Esophagus squamous epithelium (tissue), 5 donors: ENCODE measurements around the gene RIMS4. TPM values are rescaled to one million over a fixed set of nuclear protein-coding genes. Genes with fewer than 3 reads are reported as not detected.

ENCODE experiments used
- DNase-seq: peaks from one replicate; lab custom pipeline; 2025; lab: John Stamatoyannopoulos, UW
- H3K27ac ChIP-seq, 4 donors: fragments of 200-600 bp; sonication (generic); one replicate each; pipeline ENCODE4 v1.5.1; 2016 to 2019; ENCODE audit warnings: mild to moderate bottlenecking in 1 of 4
- H3K27me3 ChIP-seq, 4 donors: fragments of 200-600 bp; sonication (generic); 1 replicate in 3 of 4; 2 replicates in 1 of 4; pipeline versions ENCODE4 v1.5.1 to v1.6.0; 2017 to 2021; ENCODE audit warnings: antibody characterized with exemption in 1 of 4
- H3K36me3 ChIP-seq, 3 donors: fragments of 200-600 bp; sonication (generic); one replicate each; pipeline ENCODE4 v1.5.1; 2016 to 2019
- H3K4me1 ChIP-seq, 3 donors: fragments of 200-600 bp; sonication (generic); one replicate each; pipeline ENCODE4 v1.5.1; 2017 to 2019
- H3K4me3 ChIP-seq, 4 donors: fragments of 200-600 bp; sonication (generic); 1 replicate in 3 of 4; 2 replicates in 1 of 4; pipeline ENCODE4 v1.5.1; 2016 to 2019; ENCODE audit warnings: mild to moderate bottlenecking in 2 of 4, moderate library complexity in 1 of 4
- H3K9me3 ChIP-seq, 3 donors: fragments of 200-600 bp; sonication (generic); one replicate each; pipeline ENCODE4 v1.5.1; 2016 to 2019
- CTCF ChIP-seq, 6 experiments: fragments of 450-650 bp in 4 of 6; fragments of 200-600 bp in 2 of 6; sonication (generic) in 2 of 6; IDR thresholded peaks; one replicate each; pipeline ENCODE4 v1.5.1; 2016 to 2019; ENCODE audit warnings: antibody characterized with exemption in 6 of 6, mild to moderate bottlenecking in 4 of 6, moderate library complexity in 4 of 6
- POLR2A ChIP-seq, 4 donors: fragments of 450-650 bp; IDR thresholded peaks; one replicate each; pipeline ENCODE4 v1.6.1; 2017; ENCODE audit warnings: antibody characterized with exemption in 4 of 4, mild to moderate bottlenecking in 4 of 4, moderate library complexity in 3 of 4
- WGBS, 2 donors: methylation state at CpG; one replicate each; pipeline ENCODE4 v1.1.5; 2018; 5-methylcytosine and 5-hydroxymethylcytosine counted together
- intact Hi-C: fragments of 100-400 bp; cut with DNase I; formaldehyde crosslinking; loops from one replicate; pipeline ENCODE4 v1.15.0; 2022
- total RNA-seq, 4 donors: library from RNA; depleted of rRNA; stranded (reverse); fragments of >200 nt; gene quantifications; one replicate each; pipeline ENCODE4 v1.1.0, GENCODE V29; 2016
- donor health status: DM: yes; HTN: yes; CAD: no.

Gene RIMS4
- total RNA-seq, 4 donors from 2014 or later, result 0.32 to 1.7 TPM; not detected in 2

GRCh38 chr20:44776980-44777379 lies 33.4 kb downstream of the RIMS4 start:
- H3K27ac ChIP-seq, result no peak overlapping the region
- DNase-seq, result no peak
- H3K27me3 ChIP-seq, result peaks cover 0 to 48% (median 0%) of the 10 kb centered on the region in 4 donors
- intact Hi-C loops, result no loop called here
- WGBS, 2 donors, result 19 to 20% methylated on average over 7 of the region's 7 CpGs
- H3K4me1 ChIP-seq, result no peaks in the 10 kb centered on the region
- no peak for TF ChIP-seq POLR2A (IDR thresholded peaks at IDR 0.05)
- no peak for TF ChIP-seq CTCF (IDR thresholded peaks at IDR 0.05)
- H3K4me3 ChIP-seq, result no peak overlapping the region
- no peaks in the 10 kb centered on the region for H3K9me3 ChIP-seq
- H3K36me3 ChIP-seq, result no peaks in the 10 kb centered on the region

DNA sequence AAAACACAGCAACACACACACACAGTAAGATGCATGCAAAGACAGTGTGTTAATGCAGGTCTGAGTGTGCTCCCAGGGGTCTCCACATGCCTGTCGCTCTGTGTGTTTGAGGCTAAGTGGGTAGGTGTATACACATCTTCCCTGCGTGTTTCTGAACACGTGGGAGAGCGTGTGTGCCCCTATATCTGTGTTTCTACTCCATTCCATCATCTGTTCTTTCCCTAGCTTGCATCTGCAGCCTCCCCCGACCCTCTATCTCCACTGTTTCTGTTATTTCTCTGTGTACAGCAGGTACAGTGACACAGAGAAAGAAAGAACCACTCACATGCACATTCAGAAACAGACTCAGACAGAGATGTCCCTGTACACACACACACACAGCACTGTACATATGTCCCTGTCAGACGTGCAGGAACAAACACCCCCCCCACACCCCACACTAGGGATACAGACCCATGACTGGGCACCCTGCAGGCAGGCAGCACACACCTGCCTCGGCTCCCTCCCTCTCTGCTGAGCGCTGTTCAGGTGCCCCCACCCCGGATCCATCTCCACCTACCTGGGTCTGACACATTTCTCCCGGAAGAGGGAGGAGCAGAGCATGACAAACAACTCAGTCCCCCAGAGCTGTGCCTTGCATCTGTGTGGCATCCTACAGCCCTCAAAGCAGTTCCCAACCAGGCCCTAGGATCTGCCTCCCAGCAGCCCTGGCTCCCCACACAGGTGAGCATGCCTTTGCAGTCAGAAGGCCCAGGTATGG lies 37.1 kb downstream of the RIMS4 start:
- H3K9me3 ChIP-seq, result no peaks in the 10 kb centered on the region

GRCh38 chr20:44772636-44773035 lies 37.7 kb downstream of the RIMS4 start:
- Histone ChIP-seq H3K27ac (no peak overlapping the region), H3K27me3 (peaks cover 0 to 86% (median 2%) of the 10 kb centered on the region in 4 donors), H3K9me3 (no peaks in the 10 kb centered on the region), H3K4me3 (no peak overlapping the region), H3K36me3 (no peaks in the 10 kb centered on the region), H3K4me1 (no peaks in the 10 kb centered on the region)
- intact Hi-C loops, result no loop called here
- WGBS, 2 donors, result 37% methylated on average over 8 of the region's 8 CpGs
- TF ChIP-seq CTCF (IDR thresholded peaks at IDR 0.05) (no peak), POLR2A (IDR thresholded peaks at IDR 0.05) (no peak)
- DNase-seq, result no peak

More for the DNA sequence above, 37.1 kb downstream of the RIMS4 start:
- DNase-seq, result no peak
- Histone ChIP-seq H3K27me3 (peaks cover 0 to 80% (median 2%) of the 10 kb centered on the region in 4 donors), H3K4me1 (no peaks in the 10 kb centered on the region), H3K4me3 (no peak overlapping the region), H3K36me3 (no peaks in the 10 kb centered on the region), H3K27ac (no peak overlapping the region)
- 50 to 52% methylated on average over 6 to 8 of the region's 10 CpGs for WGBS, 2 donors
- intact Hi-C loops, result no loop called here
- TF ChIP-seq POLR2A (IDR thresholded peaks at IDR 0.05), result no peak
- no peak for TF ChIP-seq CTCF (IDR thresholded peaks at IDR 0.05)

GRCh38 chr20:44771172-44771535 lies 39.2 kb downstream of the RIMS4 start:
- Histone ChIP-seq H3K4me3 (no peak overlapping the region), H3K27me3 (peaks cover 0 to 95% (median 2%) of the 10 kb centered on the region in 4 donors), H3K4me1 (no peaks in the 10 kb centered on the region), H3K36me3 (no peaks in the 10 kb centered on the region), H3K27ac (no peak overlapping the region), H3K9me3 (no peaks in the 10 kb centered on the region)
- DNase-seq, result no peak
- TF ChIP-seq CTCF (IDR thresholded peaks at IDR 0.05), result no peak
- no peak for TF ChIP-seq POLR2A (IDR thresholded peaks at IDR 0.05)
- no CpG with 5 or more reads among the region's 8 CpGs for WGBS, 2 donors
- intact Hi-C loops, result no loop called here

DNA sequence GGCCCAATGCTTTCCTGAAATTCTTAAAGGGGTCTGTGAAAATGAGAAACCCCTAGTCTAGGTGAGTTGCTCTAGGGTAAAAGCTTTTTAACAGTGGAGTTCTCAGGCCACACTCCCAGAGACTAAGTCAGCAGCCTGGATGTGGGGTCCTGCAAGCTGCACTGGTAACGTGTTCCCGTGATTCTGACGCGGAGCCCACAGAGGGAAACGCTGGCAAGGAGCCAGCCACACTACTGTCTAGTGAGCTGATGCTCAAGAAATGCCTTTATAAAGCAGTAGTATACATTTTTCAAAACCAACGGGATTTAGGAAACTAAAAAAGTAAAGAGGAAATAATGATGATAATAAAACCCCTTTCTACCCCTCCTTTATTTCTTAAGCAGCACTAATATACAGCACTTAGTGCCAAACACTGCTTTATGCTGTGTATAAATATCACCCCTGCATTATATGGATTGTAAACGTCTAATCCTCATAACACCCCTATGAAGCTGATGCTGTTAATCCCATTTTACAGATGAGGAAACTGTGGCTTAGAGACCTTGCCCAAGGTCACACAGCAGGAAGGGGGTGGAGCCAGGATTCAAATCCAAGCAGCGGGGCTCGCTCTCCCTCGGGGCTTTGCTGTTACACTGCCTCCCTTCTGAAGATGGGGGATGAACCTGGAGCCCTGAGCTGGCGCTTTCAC lies 39.7 kb downstream of the RIMS4 start:
- no peak for DNase-seq
- H3K9me3 ChIP-seq, result no peaks in the 10 kb centered on the region
- no peak overlapping the region for H3K4me3 ChIP-seq
- H3K27ac ChIP-seq, result no peak overlapping the region
- WGBS, 2 donors, result 37 to 43% methylated on average over 7 to 8 of the region's 11 CpGs
- no peaks in the 10 kb centered on the region for H3K36me3 ChIP-seq
- intact Hi-C loops, result no loop called here
- H3K27me3 ChIP-seq, result peaks cover 0 to 96% (median 2%) of the 10 kb centered on the region in 4 donors
- H3K4me1 ChIP-seq, result no peaks in the 10 kb centered on the region
- TF ChIP-seq POLR2A (IDR thresholded peaks at IDR 0.05) (no peak), CTCF (IDR thresholded peaks at IDR 0.05) (no peak)
